WTC11 (cell line): ENCODE measurements around the gene FAM13A. TPM values are rescaled to one million over a fixed set of nuclear protein-coding genes. Genes with fewer than 3 reads are reported as not detected.

Source experiments
- ATAC-seq: fragments of 200-7000 bp; cut with Tn5 transposase; 2 replicates; pipeline ENCODE4 v1.10.0; 2021; ENCODE audit warnings: mild to moderate bottlenecking, moderate library complexity
- CTCF ChIA-PET: fragments of 300-600 bp; sonication (Branson Sonifier 250); formaldehyde crosslinking; loops from one replicate; lab custom pipeline; 2021; ENCODE audit warnings: antibody characterized with exemption; lab: Charles Lee
- POLR2A ChIA-PET: fragments of 350-600 bp; sonication (Branson Sonifier 250); formaldehyde crosslinking; loops from one replicate; lab custom pipeline; 2021; ENCODE audit warnings: antibody characterized with exemption; lab: Charles Lee
- DNase-seq: peaks from one replicate; pipeline ENCODE4 v3.0.0; 2021; ENCODE audit warnings: low spot score
- H3K27ac Mint-ChIP-seq: 2 replicates; pipeline ENCODE4 v1.8.0; 2021; ENCODE audit warnings: mixed read lengths
- H3K27me3 Mint-ChIP-seq: 2 replicates; pipeline ENCODE4 v1.8.0; 2021; ENCODE audit warnings: low read depth, mild to moderate bottlenecking, moderate library complexity, mixed read lengths
- H3K36me3 Mint-ChIP-seq: 2 replicates; pipeline ENCODE4 v1.8.0; 2021; ENCODE audit warnings: mixed read lengths
- H3K4me1 Mint-ChIP-seq: 2 replicates; pipeline ENCODE4 v1.8.0; 2022; ENCODE audit warnings: mixed read lengths
- H3K4me3 Mint-ChIP-seq: 2 replicates; pipeline ENCODE4 v1.8.0; 2021; ENCODE audit warnings: mild to moderate bottlenecking, moderate library complexity, mixed read lengths
- H3K9me3 Mint-ChIP-seq: 2 replicates; pipeline ENCODE4 v1.8.0; 2021; ENCODE audit warnings: mixed read lengths
- ATF1 ChIP-seq: sonication (generic); formaldehyde crosslinking; IDR thresholded peaks from 2 replicates; pipeline ENCODE4 v1.8.1; 2023; ENCODE audit warnings: mild to moderate bottlenecking, moderate library complexity, missing genetic modification reagents
- ATF2 ChIP-seq: sonication (generic); formaldehyde crosslinking; IDR thresholded peaks from 2 replicates; pipeline ENCODE4 v1.8.1; 2022; ENCODE audit warnings: low read depth, missing genetic modification reagents, borderline replicate concordance
- CBFB ChIP-seq: sonication (generic); formaldehyde crosslinking; IDR thresholded peaks from 2 replicates; pipeline ENCODE4 v1.8.1; 2022; ENCODE audit warnings: mild to moderate bottlenecking, low read depth, missing genetic modification reagents
- E2F1 ChIP-seq: sonication (generic); formaldehyde crosslinking; IDR thresholded peaks from 2 replicates; pipeline ENCODE4 v1.8.0; 2022; ENCODE audit warnings: mild to moderate bottlenecking, missing genetic modification reagents
- GRHL2 ChIP-seq: fragments of 250-450 bp; sonication (Bioruptor Pico); IDR thresholded peaks from 2 replicates; pipeline ENCODE4 v1.8.0; 2022; ENCODE audit warnings: mild to moderate bottlenecking, moderate library complexity; ENCODE audit not compliant: insufficient replicate concordance, severe bottlenecking
- GTF2I ChIP-seq: fragments of 250-450 bp; sonication (Bioruptor Pico); conservative IDR thresholded peaks from 2 replicates; pipeline ENCODE4 v1.4.0; 2021; ENCODE audit warnings: mild to moderate bottlenecking
- JUN ChIP-seq: sonication (generic); formaldehyde crosslinking; IDR thresholded peaks from 2 replicates; pipeline ENCODE4 v1.8.0; 2023; ENCODE audit warnings: mild to moderate bottlenecking, missing genetic modification reagents
- MLX ChIP-seq: sonication (generic); formaldehyde crosslinking; IDR thresholded peaks from 2 replicates; pipeline ENCODE4 v1.8.1; 2023; ENCODE audit warnings: mild to moderate bottlenecking, missing genetic modification reagents, moderate library complexity
- MXD4 ChIP-seq: fragments of 250-450 bp; sonication (Bioruptor Pico); IDR thresholded peaks from 2 replicates; pipeline ENCODE4 v1.8.0; 2021; ENCODE audit warnings: mild to moderate bottlenecking, moderate library complexity, borderline replicate concordance
- NFATC4 ChIP-seq: fragments of 250-450 bp; sonication (Bioruptor Pico); IDR thresholded peaks from 2 replicates; pipeline ENCODE4 v1.9.0; 2021; ENCODE audit warnings: mild to moderate bottlenecking
- TEAD4 ChIP-seq: sonication (generic); formaldehyde crosslinking; IDR thresholded peaks from 2 replicates; pipeline ENCODE4 v1.8.0; 2022; ENCODE audit warnings: mild to moderate bottlenecking, missing genetic modification reagents
- USF1 ChIP-seq: sonication (generic); formaldehyde crosslinking; IDR thresholded peaks from 2 replicates; pipeline ENCODE4 v1.8.0; 2022; ENCODE audit warnings: mild to moderate bottlenecking, missing genetic modification reagents
- ZNF423 ChIP-seq: fragments of 250-450 bp; sonication (Bioruptor Pico); IDR thresholded peaks from 2 replicates; pipeline ENCODE4 v2.1.2; 2022; ENCODE audit warnings: mild to moderate bottlenecking, moderate library complexity
- ZNF512 ChIP-seq: sonication (generic); formaldehyde crosslinking; IDR thresholded peaks from 2 replicates; pipeline ENCODE4 v1.8.1; 2022; ENCODE audit warnings: missing genetic modification reagents, borderline replicate concordance
- ZNF532 ChIP-seq: fragments of 250-450 bp; sonication (Bioruptor Pico); IDR thresholded peaks from 2 replicates; pipeline ENCODE4 v1.9.0; 2021; ENCODE audit warnings: mild to moderate bottlenecking, borderline replicate concordance
- total RNA-seq: library from RNA; stranded (reverse); gene quantifications from 3 replicates; pipeline ENCODE4 v1.2.3, GENCODE V29; 2021

Gene FAM13A
- total RNA-seq, 1 experiment from 2014 or later: 14.6 TPM

- TF ChIP-seq USF1 (CRISPR knock-in tag): no peak
- no peak for TF ChIP-seq GRHL2 (CRISPR knock-in tag)
- TF ChIP-seq ATF2 (CRISPR knock-in tag): no peak
- no peak for TF ChIP-seq MXD4
- no peak for TF ChIP-seq ZNF423 (CRISPR knock-in tag)
These were observed 245.1 kb downstream of the FAM13A start (continued) for GRCh38 chr4:88811904-88812303.

GRCh38 chr4:88810325-88810724 lies 246.7 kb downstream of the FAM13A start:
- Mint-ChIP-seq H3K4me3 (no peak overlapping the region), H3K27ac (no peak overlapping the region), H3K27me3 (no peaks in the 10 kb centered on the region), H3K9me3 (no peaks in the 10 kb centered on the region), H3K36me3 (no peaks in the 10 kb centered on the region), H3K4me1 (peaks cover 21% of the 10 kb centered on the region)
- ChIA-PET CTCF (interaction anchor here (0.7 kb wide), 1 partner anchor 451 kb away, joined by 4 read pairs; no protein-coding TSS in a partner anchor), POLR2A (no interaction called here)
- no peak for ATAC-seq
- DNase-seq: no peak
- TF ChIP-seq USF1 (CRISPR knock-in tag) (no peak), ZNF532 (CRISPR knock-in tag) (no peak), ZNF512 (CRISPR knock-in tag) (no peak), GTF2I (CRISPR knock-in tag) (no peak), ATF2 (CRISPR knock-in tag) (no peak), ATF1 (no peak), CBFB (CRISPR knock-in tag) (no peak), TEAD4 (CRISPR knock-in tag) (no peak), MLX (CRISPR knock-in tag) (no peak), NFATC4 (CRISPR knock-in tag) (no peak), JUN (no peak), E2F1 (CRISPR knock-in tag) (no peak), ZNF423 (CRISPR knock-in tag) (no peak)
